ENCODE results near the gene EPN2.

EPN2 gene

DNA sequence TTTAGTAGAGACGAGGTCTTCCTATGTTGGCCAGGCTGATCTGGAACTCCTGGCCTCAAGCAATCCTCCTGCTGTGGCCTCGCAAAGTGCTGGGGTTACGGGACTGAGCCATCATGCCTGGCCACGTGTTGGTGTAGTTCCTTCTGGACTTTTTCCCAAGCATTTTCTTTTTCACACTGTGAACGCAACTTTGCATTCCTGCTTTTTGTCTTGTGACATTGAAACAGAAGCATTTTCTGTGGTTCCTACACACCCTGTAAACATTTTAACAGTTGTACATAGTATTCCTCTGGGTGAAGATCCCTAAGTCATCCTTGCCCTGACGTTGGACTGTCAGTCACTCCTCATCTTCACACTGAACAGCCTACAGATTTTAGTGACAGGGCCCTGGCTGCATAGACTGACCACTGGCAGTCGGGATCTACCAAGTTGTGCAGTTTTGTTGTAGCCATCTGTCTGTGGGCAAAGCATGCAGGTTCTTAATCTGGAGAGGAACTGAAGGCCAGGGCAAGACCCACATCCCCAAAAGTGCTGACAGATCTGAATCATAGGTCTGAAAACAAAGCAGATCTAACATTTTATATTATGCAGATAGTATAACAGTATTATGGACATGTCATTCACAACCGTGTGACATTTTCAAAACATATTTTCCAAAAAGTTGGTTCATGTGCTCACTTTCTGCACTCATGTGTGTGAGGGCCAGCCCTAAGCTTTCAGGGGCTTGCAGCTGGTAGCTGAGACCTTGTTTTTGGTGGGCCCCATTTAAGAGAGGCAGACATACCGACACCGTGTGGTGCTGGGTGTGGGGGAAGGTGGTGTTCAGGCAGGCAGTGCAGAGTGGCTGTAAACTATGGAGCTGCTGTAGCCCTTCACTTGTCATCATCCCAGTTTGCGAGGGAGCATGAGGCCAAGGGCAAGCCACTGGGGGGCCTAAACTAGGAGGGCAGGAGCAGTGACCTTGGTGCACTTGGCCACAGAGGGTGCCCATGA is 59.9 kb downstream of the EPN2 start:
- FAIRE-seq = no peak

DNA sequence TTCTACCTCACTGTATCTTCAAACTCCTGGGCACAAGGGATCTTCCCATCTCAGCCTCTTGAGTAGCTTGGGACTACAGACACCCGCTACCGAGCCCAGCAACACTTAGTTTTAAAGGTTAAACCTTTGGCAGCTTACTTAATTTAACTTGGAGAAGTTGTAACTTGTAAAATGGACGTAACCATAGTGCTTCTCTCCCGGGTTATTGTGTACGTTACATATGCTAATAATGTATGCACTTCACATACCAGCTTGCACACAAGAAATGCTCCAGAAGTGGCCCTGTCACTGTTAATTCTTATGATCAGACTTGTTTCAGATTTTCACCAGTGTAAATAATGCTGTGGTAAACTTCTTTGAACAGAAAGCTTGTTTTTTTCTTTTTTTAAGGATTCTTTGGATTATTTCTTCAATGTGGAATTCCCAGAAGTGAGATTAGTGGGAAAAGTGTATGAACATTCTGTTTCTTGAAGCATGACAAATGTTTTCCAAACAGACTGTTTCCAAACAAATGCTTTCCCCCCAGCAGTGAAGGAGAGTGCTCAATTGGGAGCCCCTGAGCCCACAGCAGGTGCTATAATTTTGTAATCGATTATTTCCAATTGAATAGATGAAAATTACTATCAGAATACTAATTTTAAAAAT is 61.5 kb downstream of the EPN2 start:
- FAIRE-seq = no peak

DNA sequence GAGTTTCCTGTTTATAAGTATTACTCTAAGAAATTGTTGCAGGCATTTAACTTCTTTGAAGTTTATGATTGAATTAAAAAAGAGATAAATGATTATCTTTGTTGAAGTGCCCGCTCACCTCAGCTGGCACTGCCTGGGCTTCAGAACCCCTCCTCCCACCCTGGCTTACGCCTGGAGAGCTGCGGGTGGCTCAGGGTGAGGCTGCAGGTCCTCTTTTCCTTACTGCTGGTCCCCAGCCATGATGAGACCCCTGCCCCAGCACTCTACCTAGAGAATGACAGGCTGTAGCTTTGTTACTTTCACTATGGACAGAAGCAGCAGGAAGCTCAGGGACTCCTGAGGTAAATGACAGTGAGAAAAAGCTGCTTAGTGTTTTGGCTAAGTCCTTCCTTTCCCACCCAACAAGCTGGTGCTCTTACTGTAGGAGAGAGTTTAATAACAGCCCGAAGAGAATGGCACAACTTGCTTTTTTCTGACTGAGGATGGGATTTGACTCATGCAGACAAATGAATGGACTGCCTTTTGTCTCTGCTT is 62.1 kb downstream of the EPN2 start:
- FAIRE-seq = no peak

DNA sequence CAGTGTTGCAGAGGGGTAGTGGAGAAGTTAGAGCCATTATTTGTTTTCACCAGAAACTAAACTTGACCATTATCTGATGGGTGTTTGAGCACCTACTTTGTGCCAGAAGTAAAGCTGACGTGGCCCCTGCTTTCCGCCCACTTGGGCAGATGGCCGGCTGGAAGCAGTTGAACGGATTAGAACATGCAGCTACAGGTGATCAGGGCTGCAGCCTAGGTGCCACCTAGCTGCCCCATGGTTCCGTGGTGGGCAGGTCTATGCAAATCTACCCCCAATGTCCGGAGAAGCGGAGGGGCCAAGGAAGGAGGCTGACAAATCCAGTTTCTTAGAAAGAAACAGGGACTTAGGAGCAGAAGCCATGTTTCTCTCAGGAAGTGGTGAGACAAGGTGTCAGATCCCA is 62.7 kb downstream of the EPN2 start:
- FAIRE-seq = no peak

DNA sequence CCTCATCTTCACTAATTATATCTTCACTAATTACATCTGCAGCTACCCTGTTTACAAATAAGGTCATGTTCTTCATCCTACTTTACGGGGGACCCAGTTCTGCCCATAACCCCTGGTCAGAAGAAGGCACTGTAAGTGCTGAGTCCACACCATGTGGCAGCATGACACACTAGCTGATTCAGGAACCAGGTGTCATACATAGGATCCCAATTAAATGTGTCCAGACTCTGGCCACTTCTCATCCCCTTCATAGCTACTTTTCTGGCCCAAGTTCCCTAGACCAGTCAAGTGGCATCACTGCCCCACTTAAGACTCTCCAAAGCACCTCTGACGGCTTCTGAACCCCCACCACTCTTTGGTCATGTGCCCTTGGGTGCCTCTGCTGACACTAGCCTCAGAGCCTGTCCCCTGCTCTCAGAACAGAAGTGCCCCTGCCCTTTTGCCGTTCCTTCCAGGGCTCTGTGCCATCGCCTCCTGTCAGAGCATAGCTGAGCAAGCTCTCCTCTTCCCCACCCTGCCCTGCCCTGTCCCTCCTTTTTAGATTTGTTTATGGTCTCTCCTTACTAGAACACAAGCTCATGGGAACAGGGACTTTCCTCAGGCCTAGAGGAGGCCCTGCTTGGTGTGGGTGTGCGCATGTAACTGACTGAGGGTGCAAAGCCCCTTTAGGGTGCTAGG is 64.2 kb downstream of the EPN2 start:
- FAIRE-seq = no peak

DNA sequence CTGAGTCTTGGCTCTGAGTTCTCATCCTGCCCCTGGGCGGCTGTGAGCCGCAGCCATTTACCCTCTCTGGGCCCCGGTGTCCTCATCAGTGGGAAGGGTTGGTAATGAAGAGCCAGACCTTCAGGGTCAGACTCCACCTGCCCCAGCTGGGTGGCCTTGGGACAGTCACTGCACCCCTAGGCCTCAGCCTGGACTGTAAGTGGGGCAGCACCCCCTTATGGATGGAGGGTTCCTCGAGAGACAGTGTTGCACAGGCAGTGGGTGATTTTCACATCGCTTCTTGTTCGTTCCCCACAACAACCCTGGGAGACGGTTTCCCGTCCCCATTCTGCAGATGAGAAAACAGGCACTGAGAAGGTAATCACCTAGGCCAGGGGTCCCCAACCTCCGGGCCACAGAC is 64.8 kb downstream of the EPN2 start:
- FAIRE-seq = no peak

DNA sequence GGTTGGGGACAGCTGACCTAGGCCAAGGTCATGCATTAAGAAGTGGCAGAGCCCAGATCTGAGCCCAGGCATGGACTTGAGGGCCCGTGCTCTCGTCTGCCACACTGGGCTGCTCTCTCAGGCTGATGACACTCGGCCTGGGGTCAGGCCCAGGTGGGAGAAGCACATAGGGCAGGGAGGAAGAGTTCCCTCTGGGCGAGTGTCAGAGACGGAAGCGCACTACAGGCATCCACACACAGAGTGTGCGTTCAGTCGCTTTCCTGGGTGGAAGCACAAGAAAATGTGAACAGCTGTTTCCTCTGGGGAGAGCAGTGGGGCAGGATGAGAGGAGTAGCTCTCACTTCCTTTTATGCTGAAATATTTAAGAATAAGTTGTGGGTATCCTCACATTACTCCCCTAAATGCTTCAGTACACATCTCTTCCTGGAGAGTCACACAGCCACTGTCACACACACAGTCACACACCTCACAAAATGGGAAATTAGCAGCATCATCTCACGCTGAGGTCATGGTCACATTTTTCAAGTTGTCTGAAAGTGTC is 65.7 kb downstream of the EPN2 start:
- no peak for FAIRE-seq

DNA sequence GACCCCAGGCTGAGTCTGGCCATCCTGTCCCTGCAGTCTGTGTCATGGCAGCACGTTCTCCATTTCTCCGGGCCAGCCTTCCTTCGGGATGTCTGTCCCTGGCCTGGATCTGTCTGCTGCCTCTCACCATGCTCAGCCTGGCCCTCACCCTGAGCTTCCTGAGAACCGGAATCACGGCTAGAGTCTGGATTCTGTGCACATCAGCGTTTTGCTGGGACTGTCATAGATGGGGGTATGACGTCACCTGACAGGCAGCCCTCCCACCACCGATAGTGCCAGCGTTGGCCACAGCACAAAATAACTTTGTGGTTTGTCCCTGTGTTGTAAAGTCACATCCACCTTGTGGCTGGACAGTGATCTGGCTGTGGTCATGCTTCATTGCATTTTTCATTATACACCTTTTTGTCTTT is 66.2 kb downstream of the EPN2 start:
- no peak for FAIRE-seq

DNA sequence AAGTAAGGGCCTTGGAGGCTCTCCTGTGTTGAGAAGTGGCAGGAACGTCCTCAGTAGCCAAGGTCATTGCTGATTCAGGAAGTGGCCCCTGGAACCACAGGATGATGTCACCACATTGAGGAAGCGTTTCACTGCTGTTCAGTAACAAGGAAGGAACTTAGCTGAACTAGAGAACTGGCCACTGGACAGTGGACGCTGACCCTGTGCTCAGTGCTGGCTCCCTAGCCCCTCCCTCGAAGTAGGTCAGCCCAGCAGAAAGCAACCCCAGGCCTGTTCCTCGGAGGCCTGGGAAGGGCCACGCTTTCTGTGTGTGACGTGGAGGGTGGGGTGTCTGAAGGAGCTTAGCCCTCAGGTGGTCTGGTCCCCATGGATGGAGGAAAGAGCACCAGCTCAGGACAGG is 67.0 kb downstream of the EPN2 start:
- no peak for FAIRE-seq

DNA sequence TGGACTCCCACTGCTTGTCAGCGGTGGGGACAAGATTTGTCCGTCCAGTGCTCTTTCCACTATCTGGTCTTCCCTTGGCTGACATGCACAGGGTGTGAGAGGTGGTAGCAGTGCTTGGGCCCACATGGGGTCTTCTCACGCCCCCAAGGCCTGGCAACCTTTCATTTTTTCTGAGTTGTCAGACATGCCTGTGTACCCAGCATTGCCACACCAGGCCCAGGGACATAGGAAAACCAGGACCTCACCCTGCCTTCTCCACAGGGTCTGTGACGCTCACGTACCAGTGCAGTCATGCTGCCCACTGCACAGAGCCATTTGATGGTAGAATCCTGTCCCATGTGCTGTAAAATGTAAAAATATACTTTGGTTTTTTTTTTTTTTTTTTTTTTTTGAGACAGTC is 67.6 kb downstream of the EPN2 start:
- no peak for FAIRE-seq

DNA sequence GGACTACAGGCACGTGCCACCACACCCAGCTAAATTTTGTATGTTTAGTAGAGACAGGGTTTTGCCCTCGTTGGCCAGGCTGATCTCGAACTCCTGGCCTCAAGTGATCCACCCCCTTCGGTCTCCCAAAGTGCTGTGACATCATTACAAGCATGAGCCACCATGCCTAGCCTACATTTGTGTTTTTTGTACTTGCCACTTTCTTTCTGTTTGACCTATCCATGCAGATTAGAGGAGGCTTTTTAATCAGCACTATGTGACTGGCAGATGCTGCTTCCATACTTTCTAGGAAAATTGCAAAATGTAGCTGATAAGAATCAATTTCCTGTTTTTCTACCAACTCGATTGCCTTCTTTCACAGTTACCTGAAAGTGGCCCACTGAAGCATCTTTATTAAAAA is 68.1 kb downstream of the EPN2 start:
- FAIRE-seq = no peak

DNA sequence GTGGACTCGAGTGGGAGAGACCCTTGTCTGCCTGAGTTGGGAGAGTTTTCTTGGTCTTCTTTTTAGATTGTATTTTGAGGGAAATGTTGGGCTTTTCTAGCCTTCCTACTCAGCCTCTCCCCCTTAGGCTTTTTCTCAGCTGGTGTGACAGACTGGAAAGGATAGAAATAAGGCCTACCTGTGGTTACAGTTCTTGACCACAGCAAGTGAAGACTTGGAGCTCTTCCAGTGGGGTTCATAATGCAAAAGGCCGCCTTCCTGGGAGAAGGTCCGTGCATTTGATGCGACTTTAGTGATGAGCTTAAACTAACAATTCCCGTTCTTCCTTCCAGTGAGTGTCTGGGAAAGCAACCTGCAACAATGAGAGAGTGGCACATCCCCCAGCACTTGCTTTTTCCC is 68.6 kb downstream of the EPN2 start:
- FAIRE-seq = no peak

DNA sequence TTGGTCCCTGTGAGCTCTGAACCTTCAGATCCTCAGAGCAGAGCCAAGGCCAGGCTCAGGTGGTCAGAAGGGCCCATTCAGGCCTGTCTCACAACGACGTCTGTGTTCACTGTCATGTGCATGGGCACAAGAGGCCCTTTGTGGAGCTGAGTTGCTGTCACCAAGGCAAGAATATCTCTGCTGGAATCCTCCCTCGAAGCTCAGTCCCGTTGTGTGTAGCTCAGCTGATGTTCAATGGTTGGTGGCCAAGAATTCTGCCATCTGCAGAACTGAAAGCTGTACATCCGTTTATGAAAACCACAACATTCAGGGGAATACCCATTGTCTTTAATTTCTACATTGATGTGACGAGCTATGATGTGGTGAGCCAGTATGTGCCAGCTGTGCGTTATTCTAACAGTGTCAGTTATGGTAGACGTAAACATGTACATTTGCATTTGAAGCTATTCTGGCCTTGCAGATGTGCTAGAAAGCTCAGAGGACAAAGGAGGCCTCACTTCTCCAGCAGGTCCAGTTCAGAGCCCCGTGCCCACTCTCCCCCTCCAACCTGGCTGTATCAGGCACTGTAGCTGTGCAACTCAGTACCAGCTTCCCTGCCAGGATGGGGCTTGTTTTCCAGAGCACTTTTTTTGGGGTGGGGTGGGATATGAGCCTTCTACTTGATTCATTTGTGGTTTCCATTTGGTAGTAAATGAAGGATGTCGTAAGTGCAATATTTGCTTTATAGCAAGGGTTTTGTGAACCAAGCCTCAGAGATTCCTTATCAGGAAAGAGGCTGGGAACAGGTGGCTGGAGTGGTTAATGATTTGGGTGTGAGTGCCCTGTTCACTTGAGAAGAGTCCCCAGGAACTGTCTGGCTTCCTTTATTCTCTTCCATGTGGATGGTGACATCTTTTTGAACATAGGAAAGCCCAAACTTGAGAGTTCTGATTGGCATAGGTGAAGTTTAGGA is 69.3 kb downstream of the EPN2 start:
- no peak for FAIRE-seq

DNA sequence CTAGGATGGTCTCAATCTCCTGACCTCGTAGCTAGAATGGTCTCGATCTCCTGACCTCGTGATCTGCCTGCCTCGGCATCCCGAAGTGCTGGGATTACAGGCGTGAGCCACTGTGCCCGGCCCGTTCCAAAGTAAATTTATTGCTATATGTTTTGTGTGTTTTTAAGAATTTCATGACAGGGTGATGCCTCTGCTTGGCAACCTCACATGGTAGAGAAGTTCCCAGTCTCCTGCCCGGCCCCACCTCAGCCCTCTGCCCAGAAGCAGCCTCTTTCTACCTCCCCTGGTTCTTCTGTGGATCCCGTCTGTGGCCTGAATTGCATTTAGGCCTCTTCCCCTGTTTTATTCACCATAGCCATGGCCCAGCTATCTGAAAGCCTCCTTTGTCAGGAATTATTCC is 70.4 kb downstream of the EPN2 start:
- no peak for FAIRE-seq

DNA sequence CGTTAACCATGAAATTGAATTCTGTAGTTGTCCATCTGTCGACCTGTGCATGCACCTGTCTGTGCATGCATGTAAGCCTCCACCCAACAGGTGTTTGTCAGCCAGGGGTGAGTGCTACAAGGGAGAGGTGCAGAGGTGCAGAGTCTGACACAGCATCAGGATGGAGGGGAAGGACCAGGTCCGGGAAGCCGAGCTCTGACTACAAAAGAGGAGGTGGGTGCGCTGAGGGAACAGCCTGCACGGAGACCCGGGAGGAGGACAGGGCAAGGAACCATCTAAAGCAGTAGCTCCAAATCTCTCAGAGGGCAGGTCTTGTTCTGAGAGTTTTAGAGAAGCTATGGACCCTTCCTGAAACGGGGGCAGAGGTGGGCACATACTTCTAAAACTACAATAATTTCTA is 71.2 kb downstream of the EPN2 start:
- FAIRE-seq = no peak

DNA sequence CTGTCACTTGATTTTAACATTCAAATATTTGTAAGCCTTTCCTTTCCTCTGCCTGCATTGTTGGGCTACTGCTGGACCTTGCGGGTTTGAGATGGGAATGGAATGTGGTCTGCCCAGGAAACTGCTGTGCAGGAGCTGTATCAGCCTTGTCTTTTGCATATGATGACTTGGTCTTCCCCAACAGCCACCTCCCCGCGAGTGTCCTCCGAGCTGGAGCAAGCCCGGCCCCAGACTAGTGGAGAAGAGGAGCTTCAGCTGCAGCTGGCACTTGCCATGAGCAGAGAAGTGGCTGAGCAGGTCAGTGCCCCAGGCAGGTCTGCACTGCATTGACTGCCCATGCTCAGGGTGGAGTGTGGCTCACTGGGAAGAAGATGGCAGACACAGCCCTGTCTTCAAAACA is 72.5 kb downstream of the EPN2 start:
- no peak for FAIRE-seq

DNA sequence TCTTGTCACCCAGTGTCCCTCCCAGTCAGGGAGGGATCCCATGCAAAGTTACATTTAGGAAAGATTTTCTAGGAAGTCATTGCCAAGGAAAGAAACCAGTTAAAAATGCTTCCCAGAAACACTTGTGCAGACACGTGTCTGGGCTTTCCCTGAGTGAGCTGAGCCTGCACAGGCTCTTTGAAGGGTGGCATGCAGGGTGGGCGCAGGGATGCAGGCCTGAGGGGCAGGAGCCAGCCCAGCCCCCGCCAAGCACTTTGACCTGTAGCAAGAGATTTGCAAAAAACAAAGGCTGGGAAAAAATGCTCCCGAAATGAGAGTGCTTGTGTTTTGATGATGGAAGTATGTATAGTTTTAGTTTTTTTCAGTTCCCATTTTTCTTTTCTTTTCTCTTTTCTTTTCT is 73.0 kb downstream of the EPN2 start:
- no peak for FAIRE-seq

DNA sequence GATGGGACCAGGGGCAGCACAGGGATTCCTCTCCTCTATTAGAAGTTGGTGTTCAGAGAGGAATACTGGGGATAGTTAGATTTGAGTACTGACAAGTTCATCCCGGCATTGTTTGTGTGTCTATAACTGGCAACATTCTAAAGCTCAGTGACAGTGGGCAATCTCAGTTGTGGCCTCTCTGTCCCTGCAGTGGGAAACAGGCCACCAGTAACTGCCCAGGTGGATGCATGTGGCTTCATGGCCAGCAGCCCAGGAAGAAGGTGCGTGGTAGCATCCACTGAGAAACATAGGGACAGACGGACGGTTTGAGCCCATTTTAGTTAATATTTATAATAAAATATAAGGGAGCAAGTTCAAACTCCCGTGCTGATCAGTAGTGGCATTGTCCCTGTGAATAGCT is 73.8 kb downstream of the EPN2 start:
- FAIRE-seq = no peak

DNA sequence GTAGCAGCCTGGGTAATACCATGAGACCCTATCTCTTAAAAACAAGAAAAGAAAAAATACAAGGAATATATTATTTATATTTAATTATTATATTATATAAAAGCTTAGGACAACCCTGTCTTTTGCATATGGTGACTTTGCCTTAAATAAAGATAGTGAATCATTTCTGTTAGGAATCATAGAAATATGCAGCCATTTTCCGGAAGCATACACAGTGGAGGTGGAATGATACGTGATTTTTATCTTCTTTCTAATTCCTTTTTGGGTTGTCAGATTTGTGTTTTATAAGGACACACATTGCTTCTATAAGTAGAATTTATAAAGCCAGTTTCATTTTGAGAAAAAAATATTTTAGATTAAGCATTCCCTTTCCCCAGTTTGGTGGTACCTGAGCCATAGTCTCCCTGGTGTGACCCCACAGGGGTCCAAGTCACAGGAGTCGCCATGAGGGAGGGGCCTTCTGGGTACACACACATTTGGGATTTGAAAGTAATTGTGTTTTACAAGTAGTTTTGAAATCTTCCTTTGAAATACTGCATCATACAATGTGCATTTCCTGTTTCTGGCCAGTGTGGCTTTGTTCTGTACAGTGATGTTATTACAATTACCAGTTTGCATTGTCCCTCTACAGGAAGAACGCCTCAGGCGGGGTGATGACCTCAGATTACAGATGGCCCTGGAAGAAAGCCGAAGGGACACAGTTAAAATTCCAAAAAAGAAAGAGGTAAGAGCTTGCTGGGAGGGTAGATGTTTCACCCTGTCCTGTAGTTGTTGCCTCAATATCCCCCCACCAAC is 74.5 kb downstream of the EPN2 start:
- no peak for FAIRE-seq

DNA sequence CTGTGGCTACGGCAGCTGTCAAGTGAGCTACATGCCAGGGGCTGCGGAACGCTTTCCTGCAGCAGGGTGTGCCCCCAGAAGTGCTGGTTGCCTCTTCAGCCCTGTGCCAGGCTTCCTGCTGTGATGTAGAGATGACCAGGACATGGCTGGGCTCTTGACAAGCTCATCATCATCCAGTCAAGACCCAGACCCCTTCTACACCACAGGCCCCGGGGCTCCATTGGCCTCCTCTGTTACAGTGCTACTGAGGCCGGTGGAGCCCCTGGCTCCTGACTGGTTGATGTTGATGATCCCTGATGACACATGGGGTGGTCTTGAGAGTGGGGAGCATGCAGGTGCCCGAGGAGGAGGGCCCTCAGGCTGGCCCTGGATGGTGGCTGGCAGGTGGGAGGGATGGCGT is 75.2 kb downstream of the EPN2 start:
- no peak for FAIRE-seq

DNA sequence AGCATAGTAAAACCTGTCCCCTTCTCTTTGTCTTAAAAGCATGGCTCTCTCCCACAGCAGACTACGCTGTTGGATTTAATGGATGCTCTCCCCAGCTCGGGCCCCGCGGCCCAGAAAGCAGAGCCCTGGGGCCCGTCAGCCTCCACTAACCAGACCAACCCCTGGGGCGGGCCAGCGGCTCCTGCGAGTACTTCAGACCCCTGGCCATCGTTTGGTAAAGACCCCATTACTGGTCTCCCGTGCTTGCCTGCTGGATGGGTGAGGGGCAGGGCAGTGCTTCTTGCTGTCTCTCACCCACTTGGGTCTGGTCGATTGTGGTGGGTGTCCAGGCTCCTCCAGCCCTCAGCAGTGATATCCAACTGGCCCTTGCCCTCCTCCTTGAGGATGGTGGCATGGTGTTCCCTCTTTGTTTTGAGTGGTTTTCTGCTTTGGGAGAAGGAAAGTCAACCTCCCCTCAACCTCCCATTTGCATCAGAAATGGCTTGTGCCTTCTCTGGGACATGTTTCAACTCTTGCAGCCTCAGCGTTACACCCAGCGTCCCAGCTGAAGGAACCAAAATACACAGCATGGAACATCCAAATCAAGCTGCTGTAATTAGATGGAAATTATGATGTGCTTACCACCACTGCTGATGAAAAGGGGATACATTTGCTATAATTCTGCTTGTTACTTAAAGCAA is 76.0 kb downstream of the EPN2 start:
- no peak for FAIRE-seq
